ENCODE data around the gene FAM174C.

FAM174C gene

DNA sequence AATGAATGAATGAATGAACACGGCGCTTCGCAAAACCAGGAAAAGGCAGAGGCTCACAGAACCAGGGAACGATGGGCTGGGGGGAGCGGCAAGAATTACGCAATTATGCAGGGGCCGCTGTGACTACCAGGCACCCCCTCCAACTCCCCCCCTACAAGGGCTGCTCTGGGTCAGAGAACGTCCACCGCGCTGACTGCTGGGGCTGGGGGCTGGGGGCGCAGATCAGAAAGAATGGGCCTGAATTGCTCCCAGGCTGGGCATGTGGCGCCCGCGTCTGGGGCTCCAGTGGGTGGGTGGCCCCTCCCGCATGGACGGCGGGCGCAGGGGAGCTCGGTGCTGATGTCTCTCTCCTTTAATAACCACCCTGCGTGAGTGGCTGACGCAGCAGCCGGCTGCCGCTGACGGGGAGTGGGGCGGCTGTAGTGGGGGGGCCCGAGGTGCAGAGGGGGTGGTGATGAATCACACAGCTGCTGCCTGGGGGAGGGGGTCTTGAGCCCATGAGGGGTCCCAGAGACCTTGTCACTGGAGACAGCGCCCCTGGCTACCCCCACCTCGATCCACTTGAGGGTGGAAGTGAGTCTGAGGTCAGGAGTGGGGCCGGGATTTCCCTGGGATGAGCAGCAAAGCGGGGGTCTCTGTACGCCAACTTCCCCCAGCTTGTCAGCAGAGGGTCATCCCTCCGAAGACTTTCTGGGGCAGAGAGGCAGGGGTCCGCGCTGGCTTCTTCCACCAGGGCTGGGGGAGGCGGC, 7.7 kb upstream of the FAM174C start (continued):
- TF ChIP-seq, protein P1, sequence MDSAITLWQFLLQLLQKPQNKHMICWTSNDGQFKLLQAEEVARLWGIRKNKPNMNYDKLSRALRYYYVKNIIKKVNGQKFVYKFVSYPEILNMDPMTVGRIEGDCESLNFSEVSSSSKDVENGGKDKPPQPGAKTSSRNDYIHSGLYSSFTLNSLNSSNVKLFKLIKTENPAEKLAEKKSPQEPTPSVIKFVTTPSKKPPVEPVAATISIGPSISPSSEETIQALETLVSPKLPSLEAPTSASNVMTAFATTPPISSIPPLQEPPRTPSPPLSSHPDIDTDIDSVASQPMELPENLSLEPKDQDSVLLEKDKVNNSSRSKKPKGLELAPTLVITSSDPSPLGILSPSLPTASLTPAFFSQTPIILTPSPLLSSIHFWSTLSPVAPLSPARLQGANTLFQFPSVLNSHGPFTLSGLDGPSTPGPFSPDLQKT (IDR thresholded peaks at IDR 0.05; ENCODE audit: borderline replicate concordance, low read depth, low read length) = no peak
- no peak for TF ChIP-seq TRIM28 (IDR thresholded peaks at IDR 0.05; ENCODE audit: borderline replicate concordance, low read length)
- TF ChIP-seq ZNF202 (tag by site-specific recombination; IDR thresholded peaks at IDR 0.05; ENCODE audit: borderline replicate concordance) = no peak
- no peak for TF ChIP-seq RBAK (tag by site-specific recombination; IDR thresholded peaks at IDR 0.05)
- TF ChIP-seq ZNF785 (tag by site-specific recombination; IDR thresholded peaks at IDR 0.05) = no peak
- TF ChIP-seq SCRT1 (tag by site-specific recombination; IDR thresholded peaks at IDR 0.05; ENCODE audit: borderline replicate concordance) = no peak
- no peak for TF ChIP-seq ZNF184 (tag by site-specific recombination; IDR thresholded peaks at IDR 0.05)
- no peak for TF ChIP-seq ZNF223 (tag by site-specific recombination; IDR thresholded peaks at IDR 0.05)
- TF ChIP-seq ZNF426 (tag by site-specific recombination; IDR thresholded peaks at IDR 0.05) = no peak
- TF ChIP-seq, protein P2, sequence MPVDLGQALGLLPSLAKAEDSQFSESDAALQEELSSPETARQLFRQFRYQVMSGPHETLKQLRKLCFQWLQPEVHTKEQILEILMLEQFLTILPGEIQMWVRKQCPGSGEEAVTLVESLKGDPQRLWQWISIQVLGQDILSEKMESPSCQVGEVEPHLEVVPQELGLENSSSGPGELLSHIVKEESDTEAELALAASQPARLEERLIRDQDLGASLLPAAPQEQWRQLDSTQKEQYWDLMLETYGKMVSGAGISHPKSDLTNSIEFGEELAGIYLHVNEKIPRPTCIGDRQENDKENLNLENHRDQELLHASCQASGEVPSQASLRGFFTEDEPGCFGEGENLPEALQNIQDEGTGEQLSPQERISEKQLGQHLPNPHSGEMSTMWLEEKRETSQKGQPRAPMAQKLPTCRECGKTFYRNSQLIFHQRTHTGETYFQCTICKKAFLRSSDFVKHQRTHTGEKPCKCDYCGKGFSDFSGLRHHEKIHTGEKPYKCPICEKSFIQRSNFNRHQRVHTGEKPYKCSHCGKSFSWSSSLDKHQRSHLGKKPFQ (tag by site-specific recombination; IDR thresholded peaks at IDR 0.05) = no peak
- TF ChIP-seq ZNF416 (tag by site-specific recombination; IDR thresholded peaks at IDR 0.05) = no peak
- no peak for TF ChIP-seq ZNF16 (tag by site-specific recombination; IDR thresholded peaks at IDR 0.05; ENCODE audit: low read depth)
- TF ChIP-seq, protein P3, sequence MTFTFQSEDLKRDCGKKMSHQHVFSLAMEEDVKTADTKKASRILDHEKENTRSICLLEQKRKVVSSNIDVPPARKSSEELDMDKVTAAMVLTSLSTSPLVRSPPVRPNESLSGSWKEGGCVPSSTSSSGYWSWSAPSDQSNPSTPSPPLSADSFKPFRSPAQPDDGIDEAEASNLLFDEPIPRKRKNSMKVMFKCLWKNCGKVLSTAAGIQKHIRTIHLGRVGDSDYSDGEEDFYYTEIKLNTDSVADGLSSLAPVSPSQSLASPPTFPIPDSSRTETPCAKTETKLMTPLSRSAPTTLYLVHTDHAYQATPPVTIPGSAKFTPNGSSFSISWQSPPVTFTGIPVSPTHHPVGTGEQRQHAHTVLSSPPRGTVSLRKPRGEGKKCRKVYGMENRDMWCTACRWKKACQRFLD (tag by site-specific recombination; IDR thresholded peaks at IDR 0.05) = no peak
- TF ChIP-seq, protein P4, sequence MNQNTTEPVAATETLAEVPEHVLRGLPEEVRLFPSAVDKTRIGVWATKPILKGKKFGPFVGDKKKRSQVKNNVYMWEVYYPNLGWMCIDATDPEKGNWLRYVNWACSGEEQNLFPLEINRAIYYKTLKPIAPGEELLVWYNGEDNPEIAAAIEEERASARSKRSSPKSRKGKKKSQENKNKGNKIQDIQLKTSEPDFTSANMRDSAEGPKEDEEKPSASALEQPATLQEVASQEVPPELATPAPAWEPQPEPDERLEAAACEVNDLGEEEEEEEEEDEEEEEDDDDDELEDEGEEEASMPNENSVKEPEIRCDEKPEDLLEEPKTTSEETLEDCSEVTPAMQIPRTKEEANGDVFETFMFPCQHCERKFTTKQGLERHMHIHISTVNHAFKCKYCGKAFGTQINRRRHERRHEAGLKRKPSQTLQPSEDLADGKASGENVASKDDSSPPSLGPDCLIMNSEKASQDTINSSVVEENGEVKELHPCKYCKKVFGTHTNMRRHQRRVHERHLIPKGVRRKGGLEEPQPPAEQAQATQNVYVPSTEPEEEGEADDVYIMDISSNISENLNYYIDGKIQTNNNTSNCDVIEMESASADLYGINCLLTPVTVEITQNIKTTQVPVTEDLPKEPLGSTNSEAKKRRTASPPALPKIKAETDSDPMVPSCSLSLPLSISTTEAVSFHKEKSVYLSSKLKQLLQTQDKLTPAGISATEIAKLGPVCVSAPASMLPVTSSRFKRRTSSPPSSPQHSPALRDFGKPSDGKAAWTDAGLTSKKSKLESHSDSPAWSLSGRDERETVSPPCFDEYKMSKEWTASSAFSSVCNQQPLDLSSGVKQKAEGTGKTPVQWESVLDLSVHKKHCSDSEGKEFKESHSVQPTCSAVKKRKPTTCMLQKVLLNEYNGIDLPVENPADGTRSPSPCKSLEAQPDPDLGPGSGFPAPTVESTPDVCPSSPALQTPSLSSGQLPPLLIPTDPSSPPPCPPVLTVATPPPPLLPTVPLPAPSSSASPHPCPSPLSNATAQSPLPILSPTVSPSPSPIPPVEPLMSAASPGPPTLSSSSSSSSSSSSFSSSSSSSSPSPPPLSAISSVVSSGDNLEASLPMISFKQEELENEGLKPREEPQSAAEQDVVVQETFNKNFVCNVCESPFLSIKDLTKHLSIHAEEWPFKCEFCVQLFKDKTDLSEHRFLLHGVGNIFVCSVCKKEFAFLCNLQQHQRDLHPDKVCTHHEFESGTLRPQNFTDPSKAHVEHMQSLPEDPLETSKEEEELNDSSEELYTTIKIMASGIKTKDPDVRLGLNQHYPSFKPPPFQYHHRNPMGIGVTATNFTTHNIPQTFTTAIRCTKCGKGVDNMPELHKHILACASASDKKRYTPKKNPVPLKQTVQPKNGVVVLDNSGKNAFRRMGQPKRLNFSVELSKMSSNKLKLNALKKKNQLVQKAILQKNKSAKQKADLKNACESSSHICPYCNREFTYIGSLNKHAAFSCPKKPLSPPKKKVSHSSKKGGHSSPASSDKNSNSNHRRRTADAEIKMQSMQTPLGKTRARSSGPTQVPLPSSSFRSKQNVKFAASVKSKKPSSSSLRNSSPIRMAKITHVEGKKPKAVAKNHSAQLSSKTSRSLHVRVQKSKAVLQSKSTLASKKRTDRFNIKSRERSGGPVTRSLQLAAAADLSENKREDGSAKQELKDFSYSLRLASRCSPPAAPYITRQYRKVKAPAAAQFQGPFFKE (tag by site-specific recombination; IDR thresholded peaks at IDR 0.05; ENCODE audit: borderline replicate concordance) = no peak
- TF ChIP-seq ZNF561 (tag by site-specific recombination; IDR thresholded peaks at IDR 0.05; ENCODE audit: borderline replicate concordance) = no peak
- TF ChIP-seq ZNF175 (tag by site-specific recombination; IDR thresholded peaks at IDR 0.05) = no peak
- TF ChIP-seq HOXC10 (CRISPR knock-in tag; IDR thresholded peaks at IDR 0.05) = no peak
- TF ChIP-seq ZNF623 (tag by site-specific recombination; IDR thresholded peaks at IDR 0.05) = no peak
- no peak for TF ChIP-seq ZNF654 (tag by site-specific recombination; IDR thresholded peaks at IDR 0.05; ENCODE audit: low read depth)
- TF ChIP-seq ZNF48 (tag by site-specific recombination; IDR thresholded peaks at IDR 0.05) = no peak
- TF ChIP-seq, protein P5, sequence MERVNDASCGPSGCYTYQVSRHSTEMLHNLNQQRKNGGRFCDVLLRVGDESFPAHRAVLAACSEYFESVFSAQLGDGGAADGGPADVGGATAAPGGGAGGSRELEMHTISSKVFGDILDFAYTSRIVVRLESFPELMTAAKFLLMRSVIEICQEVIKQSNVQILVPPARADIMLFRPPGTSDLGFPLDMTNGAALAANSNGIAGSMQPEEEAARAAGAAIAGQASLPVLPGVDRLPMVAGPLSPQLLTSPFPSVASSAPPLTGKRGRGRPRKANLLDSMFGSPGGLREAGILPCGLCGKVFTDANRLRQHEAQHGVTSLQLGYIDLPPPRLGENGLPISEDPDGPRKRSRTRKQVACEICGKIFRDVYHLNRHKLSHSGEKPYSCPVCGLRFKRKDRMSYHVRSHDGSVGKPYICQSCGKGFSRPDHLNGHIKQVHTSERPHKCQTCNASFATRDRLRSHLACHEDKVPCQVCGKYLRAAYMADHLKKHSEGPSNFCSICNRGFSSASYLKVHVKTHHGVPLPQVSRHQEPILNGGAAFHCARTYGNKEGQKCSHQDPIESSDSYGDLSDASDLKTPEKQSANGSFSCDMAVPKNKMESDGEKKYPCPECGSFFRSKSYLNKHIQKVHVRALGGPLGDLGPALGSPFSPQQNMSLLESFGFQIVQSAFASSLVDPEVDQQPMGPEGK (tag by site-specific recombination; IDR thresholded peaks at IDR 0.05) = peak; percentile 97
- TF ChIP-seq REPIN1 (tag by site-specific recombination; IDR thresholded peaks at IDR 0.05; ENCODE audit: low read depth) = no peak
- no peak for TF ChIP-seq ZBTB7A (tag by site-specific recombination; IDR thresholded peaks at IDR 0.05; ENCODE audit: low read depth)
- no peak for TF ChIP-seq ZNF768 (tag by site-specific recombination; IDR thresholded peaks at IDR 0.05)
- TF ChIP-seq, protein P6, sequence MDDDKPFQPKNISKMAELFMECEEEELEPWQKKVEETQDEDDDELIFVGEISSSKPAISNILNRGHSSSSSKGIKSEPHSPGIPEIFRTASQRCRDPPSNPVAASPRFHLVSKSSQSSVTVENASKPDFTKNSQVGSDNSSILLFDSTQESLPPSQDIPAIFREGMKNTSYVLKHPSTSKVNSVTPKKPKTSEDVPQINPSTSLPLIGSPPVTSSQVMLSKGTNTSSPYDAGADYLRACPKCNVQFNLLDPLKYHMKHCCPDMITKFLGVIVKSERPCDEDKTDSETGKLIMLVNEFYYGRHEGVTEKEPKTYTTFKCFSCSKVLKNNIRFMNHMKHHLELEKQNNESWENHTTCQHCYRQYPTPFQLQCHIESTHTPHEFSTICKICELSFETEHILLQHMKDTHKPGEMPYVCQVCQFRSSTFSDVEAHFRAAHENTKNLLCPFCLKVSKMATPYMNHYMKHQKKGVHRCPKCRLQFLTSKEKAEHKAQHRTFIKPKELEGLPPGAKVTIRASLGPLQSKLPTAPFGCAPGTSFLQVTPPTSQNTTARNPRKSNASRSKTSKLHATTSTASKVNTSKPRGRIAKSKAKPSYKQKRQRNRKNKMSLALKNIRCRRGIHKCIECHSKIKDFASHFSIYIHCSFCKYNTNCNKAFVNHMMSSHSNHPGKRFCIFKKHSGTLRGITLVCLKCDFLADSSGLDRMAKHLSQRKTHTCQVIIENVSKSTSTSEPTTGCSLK (tag by site-specific recombination; IDR thresholded peaks at IDR 0.05) = no peak
